ENCODE results near the gene CNTNAP5. TPM values are rescaled to one million over a fixed set of nuclear protein-coding genes. Genes with fewer than 3 reads are reported as not detected.

CNTNAP5 gene
- total and polyA plus RNA-seq, 2 of the 8 experiments (the other 6 are each of a cell fraction or from before 2014, with no cell fraction given) = 0.11 to 0.76 TPM

GRCh38 chr2:124024561-124025170, 421 bp upstream of the CNTNAP5 start (continued):
- TF ChIP-seq EGR1 (IDR thresholded peaks at IDR 0.05; ENCODE audit: borderline replicate concordance, low read depth, low read length) (0 out of 2 replicates have a peak, but pooled peaks have one; percentile 33), CTCF (IDR thresholded peaks at IDR 0.05; ENCODE audit: control extremely low read depth in 1 of 3, insufficient read depth in 1 of 3, low read depth in 1 of 3, low read length in 3 of 3) (no peak), SP2 (IDR thresholded peaks at IDR 0.05; ENCODE audit: low read length) (no peak), EP300 (IDR thresholded peaks at IDR 0.05; ENCODE audit: borderline replicate concordance in 1 of 2, low read depth in 2 of 2, low read length in 2 of 2) (no peak)

Measured in H1 (cell line).